Glutamatergic neuron (in vitro differentiated cells): ENCODE data around the gene PTCRA. TPM values are rescaled to one million over a fixed set of nuclear protein-coding genes. Genes with fewer than 3 reads are reported as not detected.
"Not testable (repeated sequence)": the region's sequence is repeated elsewhere in the genome, so short reads cannot be mapped to it uniquely, and the experiment has no call there.

ENCODE experiments used
- DNase-seq: peaks from one replicate; pipeline ENCODE4 v3.0.0; 2022
- H3K27ac Mint-ChIP-seq: one replicate; pipeline ENCODE4 v1.8.0; 2020; ENCODE audit warnings: mild to moderate bottlenecking, mixed read lengths, inconsistent platforms; ENCODE audit not compliant: unreplicated experiment
- H3K27me3 Mint-ChIP-seq: one replicate; pipeline ENCODE4 v1.8.0; 2020; ENCODE audit warnings: mild to moderate bottlenecking, moderate library complexity, mixed read lengths, inconsistent platforms; ENCODE audit not compliant: unreplicated experiment
- H3K36me3 Mint-ChIP-seq: one replicate; pipeline ENCODE4 v1.8.0; 2020; ENCODE audit warnings: mild to moderate bottlenecking, mixed read lengths, inconsistent platforms; ENCODE audit not compliant: unreplicated experiment
- H3K4me1 Mint-ChIP-seq: one replicate; pipeline ENCODE4 v1.8.0; 2020; ENCODE audit warnings: mild to moderate bottlenecking, low read depth, mixed read lengths, inconsistent platforms; ENCODE audit not compliant: unreplicated experiment
- H3K4me3 Mint-ChIP-seq: one replicate; pipeline ENCODE4 v1.8.0; 2020; ENCODE audit warnings: mild to moderate bottlenecking, mixed read lengths, inconsistent platforms; ENCODE audit not compliant: unreplicated experiment
- H3K9me3 Mint-ChIP-seq: one replicate; pipeline ENCODE4 v1.8.0; 2020; ENCODE audit warnings: mild to moderate bottlenecking, moderate library complexity, mixed read lengths, inconsistent platforms; ENCODE audit not compliant: unreplicated experiment
- total RNA-seq: library from RNA; stranded (reverse); fragmentation: NEBNext Ultra II Directional; extraction: Animal tissue kit (Norgen Biotek cat#: 25700); gene quantifications from one replicate; pipeline ENCODE4 v1.2.1, GENCODE V29; 2021; ENCODE audit not compliant: unreplicated experiment
- TF ChIP-seq, protein P1 (sequence below): fragments of 200-600 bp; sonication (generic); IDR thresholded peaks from one replicate; pipeline ENCODE4 v1.5.0; 2021; ENCODE audit not compliant: partially characterized antibody, unreplicated experiment

Gene PTCRA
- total RNA-seq, 1 donor from 2014 or later: not detected

DNA sequence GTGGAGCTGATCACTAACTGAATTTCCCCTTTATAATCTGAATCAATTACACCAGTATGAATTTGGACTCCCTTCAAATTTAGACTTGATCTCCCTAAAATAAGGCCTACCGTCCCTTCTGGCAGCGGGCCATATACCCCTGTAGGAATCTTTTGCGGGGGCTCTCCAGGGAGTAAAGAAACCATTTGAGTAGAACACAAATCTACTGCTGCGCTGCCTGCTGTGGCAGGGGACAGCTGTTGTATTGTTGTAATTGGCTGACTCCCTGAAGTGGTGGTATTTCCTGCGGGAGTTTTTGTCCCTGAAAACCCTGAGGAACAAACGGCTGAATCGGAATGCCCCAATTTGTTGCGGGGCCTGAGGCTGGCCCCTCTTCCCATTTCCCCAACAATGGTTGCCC lies 16.0 kb upstream of the PTCRA start:
- DNase-seq: no peak
- H3K4me3 Mint-ChIP-seq: peak overlapping the region; percentile 11
- H3K27ac Mint-ChIP-seq: no peak overlapping the region
- H3K36me3 Mint-ChIP-seq: no peaks in the 10 kb centered on the region
- TF ChIP-seq, protein P1, sequence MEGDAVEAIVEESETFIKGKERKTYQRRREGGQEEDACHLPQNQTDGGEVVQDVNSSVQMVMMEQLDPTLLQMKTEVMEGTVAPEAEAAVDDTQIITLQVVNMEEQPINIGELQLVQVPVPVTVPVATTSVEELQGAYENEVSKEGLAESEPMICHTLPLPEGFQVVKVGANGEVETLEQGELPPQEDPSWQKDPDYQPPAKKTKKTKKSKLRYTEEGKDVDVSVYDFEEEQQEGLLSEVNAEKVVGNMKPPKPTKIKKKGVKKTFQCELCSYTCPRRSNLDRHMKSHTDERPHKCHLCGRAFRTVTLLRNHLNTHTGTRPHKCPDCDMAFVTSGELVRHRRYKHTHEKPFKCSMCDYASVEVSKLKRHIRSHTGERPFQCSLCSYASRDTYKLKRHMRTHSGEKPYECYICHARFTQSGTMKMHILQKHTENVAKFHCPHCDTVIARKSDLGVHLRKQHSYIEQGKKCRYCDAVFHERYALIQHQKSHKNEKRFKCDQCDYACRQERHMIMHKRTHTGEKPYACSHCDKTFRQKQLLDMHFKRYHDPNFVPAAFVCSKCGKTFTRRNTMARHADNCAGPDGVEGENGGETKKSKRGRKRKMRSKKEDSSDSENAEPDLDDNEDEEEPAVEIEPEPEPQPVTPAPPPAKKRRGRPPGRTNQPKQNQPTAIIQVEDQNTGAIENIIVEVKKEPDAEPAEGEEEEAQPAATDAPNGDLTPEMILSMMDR: no peak
- H3K27me3 Mint-ChIP-seq: no peaks in the 10 kb centered on the region
- H3K4me1 Mint-ChIP-seq: peaks cover 13% of the 10 kb centered on the region
- peaks cover 3% of the 10 kb centered on the region for H3K9me3 Mint-ChIP-seq

DNA sequence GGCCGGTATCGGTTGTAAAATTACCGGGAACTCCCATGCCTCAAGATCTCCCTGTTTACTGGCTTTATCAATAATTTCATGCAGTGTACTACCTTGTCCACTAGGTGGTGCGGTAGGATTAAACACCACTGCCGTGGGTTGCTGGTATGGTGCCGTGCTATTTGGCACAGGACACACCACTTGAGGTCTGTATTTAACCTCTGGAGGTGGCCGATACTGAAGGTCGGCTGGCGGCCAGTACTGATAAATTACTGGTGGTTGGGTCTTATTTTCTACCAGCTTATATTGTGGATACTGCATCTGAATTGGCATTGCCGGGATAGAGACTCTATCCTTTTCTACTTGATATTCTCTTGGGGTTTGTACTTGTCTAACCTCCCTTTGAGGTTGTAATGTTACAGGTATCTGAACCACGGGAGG lies 14.3 kb upstream of the PTCRA start:
- TF ChIP-seq, protein P1: peak; percentile 87
- DNase-seq: peak; percentile 56
- Mint-ChIP-seq H3K4me1 (peaks cover 13% of the 10 kb centered on the region), H3K27me3 (peaks cover 3% of the 10 kb centered on the region), H3K36me3 (no peaks in the 10 kb centered on the region), H3K9me3 (peaks cover 2% of the 10 kb centered on the region), H3K27ac (peak overlapping the region; percentile 2), H3K4me3 (peak overlapping the region; percentile 43)

DNA sequence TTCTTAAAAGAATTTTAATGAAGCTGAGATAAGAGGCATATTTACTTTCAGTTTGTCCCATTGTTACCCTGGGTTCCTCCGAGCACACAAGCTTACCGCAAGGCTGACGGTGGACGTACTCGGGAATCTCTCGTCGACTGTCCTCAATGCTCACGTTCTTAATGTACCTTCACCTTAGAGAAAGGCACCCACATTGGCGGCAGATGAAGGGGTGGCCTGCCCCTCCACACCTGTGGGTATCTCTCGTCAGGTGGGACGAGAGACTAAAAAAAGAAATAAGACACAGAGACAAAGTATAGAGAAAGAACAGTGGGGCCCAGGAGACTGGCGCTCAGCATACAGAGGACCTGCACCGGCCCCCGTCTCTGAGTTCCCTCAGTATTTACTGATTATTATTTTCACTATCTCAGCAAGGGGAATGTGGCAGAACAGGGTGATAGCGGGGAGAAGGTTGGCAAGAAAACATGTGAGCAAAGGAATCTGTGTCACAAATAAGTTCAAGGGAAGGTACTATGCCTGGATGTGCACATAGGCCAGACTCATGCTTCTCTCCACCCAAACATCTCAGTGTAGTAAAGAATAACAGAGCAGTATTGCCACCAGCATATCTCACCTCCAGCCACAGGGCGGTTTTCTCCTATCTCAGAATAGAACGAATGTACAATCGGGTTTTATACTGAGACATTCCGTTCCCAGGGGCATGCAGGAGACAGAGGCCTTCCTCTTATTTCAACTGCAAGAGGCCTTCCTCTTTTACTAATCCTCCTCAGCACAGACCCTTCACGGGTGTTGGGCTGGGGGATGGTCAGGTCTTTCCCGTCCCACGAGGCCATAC lies 13.2 kb upstream of the PTCRA start:
- peaks cover 13% of the 10 kb centered on the region for H3K4me1 Mint-ChIP-seq

DNA sequence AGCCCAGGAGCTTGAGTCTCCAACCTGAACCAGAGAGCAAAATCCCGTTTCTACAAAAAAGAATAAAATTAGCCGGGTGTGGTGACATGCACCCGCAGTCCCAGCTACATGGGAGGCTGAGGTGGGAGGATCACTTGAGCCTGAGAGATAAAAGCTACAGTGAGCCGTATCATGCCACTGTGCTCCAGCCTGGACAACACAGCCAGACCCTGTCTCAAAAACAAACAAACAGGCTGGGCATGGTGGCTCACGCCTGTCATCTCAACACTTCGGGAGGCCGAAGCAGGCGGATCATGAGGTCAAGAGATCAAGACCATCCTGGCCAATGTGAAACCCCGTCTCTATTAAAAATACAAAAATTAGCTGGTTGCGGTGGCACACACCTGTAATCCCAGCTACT lies 11.4 kb upstream of the PTCRA start:
- Mint-ChIP-seq H3K36me3 (no peaks in the 10 kb centered on the region), H3K27ac (no peak overlapping the region), H3K9me3 (no peaks in the 10 kb centered on the region), H3K4me3 (no peak overlapping the region), H3K27me3 (peaks cover 3% of the 10 kb centered on the region), H3K4me1 (peaks cover 10% of the 10 kb centered on the region)
- TF ChIP-seq, protein P1: no peak
- DNase-seq: no peak

More for the DNA sequence above, 13.2 kb upstream of the PTCRA start:
- not testable (repeated sequence) for H3K36me3 Mint-ChIP-seq, H3K4me3 Mint-ChIP-seq, H3K9me3 Mint-ChIP-seq, H3K27me3 Mint-ChIP-seq, DNase-seq, H3K27ac Mint-ChIP-seq

DNA sequence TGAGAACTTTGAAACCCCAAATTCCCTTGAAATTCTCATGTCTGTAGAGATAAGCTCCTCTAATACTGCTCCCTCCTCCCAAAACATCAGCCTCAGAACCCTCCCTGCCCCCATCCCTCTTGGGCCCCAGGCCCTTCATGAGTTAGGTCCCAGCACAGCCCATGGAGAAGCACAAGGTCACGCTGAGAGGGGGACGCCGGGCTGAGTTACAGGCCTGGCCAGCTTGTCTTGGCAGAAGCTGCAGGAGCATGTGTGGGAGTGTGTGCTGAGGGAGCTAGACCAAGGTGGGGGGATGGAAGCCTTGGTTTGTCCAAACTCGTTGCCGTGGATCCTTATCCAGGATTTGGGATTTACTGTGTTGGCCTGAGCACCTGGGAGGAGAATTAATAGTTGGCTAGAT lies 8.5 kb upstream of the PTCRA start:
- H3K27ac Mint-ChIP-seq: no peak overlapping the region
- peaks cover 2% of the 10 kb centered on the region for H3K4me1 Mint-ChIP-seq
- no peaks in the 10 kb centered on the region for H3K36me3 Mint-ChIP-seq
- no peak for DNase-seq
- H3K4me3 Mint-ChIP-seq: no peak overlapping the region
- peaks cover 6% of the 10 kb centered on the region for H3K27me3 Mint-ChIP-seq
- no peaks in the 10 kb centered on the region for H3K9me3 Mint-ChIP-seq
- TF ChIP-seq, protein P1: no peak
